K562 (cell line): Measurements from ENCODE around the gene PLPPR2. TPM values are rescaled to one million over a fixed set of nuclear protein-coding genes. Genes with fewer than 3 reads are reported as not detected.

Source experiments
- ARID1B ChIP-seq: fragments of 450-650 bp; IDR thresholded peaks from 2 replicates; pipeline ENCODE4 v1.6.1; 2016; ENCODE audit warnings: antibody characterized with exemption, mild to moderate bottlenecking, inconsistent platforms
- BACH1 ChIP-seq: fragments of 200-800 bp; sonication (Bioruptor generic); IDR thresholded peaks from 2 replicates; pipeline ENCODE4 v1.6.1; 2016; ENCODE audit warnings: missing genetic modification characterization, missing compliant biosample characterization
- BRD9 ChIP-seq: fragments of 450-650 bp; IDR thresholded peaks from 2 replicates; pipeline ENCODE4 v1.6.1; 2018; ENCODE audit warnings: low read depth; ENCODE audit not compliant: partially characterized antibody
- LARP7 ChIP-seq: fragments of 450-650 bp; IDR thresholded peaks from 2 replicates; pipeline ENCODE4 v1.6.1; 2016
- MTA1 ChIP-seq: fragments of 450-650 bp; IDR thresholded peaks from 2 replicates; pipeline ENCODE4 v1.6.1; 2017; ENCODE audit warnings: borderline replicate concordance
- NBN ChIP-seq: fragments of 450-650 bp; IDR thresholded peaks from 2 replicates; pipeline ENCODE4 v1.6.1; 2016; ENCODE audit warnings: low read depth, mild to moderate bottlenecking
- PCBP2 ChIP-seq: fragments of 200-400 bp; formaldehyde crosslinking; IDR thresholded peaks from 2 replicates; pipeline ENCODE4 v1.6.1; 2018; ENCODE audit warnings: low read length, low read depth, mild to moderate bottlenecking, moderate library complexity; ENCODE audit not compliant: poor library complexity, severe bottlenecking
- RBBP5 ChIP-seq: fragments of 200-600 bp; sonication (generic); IDR thresholded peaks from 2 replicates; pipeline ENCODE4 v1.6.1; 2012; ENCODE audit warnings: borderline replicate concordance, mild to moderate bottlenecking, low read length, control low read depth, inconsistent platforms; ENCODE audit not compliant: insufficient read depth, poor library complexity, severe bottlenecking
- RFX7 ChIP-seq: fragments of 250-450 bp; sonication (Bioruptor Pico); IDR thresholded peaks from 2 replicates; pipeline ENCODE4 v1.5.1; 2021; ENCODE audit warnings: mild to moderate bottlenecking
- SMAD3 ChIP-seq: fragments of 450-650 bp; formaldehyde crosslinking; conservative IDR thresholded peaks from 2 replicates; pipeline ENCODE4 v1.4.0; 2020; ENCODE audit warnings: mild to moderate bottlenecking
- YY1 ChIP-seq, 3 experiments: IDR thresholded peaks; 2 replicates each; pipeline ENCODE4 v1.6.1; 2011; ENCODE audit warnings: low read length in 2 of 3, mild to moderate bottlenecking in 2 of 3, moderate library complexity in 2 of 3, borderline replicate concordance in 1 of 3, control low read depth in 1 of 3, low read depth in 1 of 3; ENCODE audit not compliant: insufficient read depth in 3 of 3, insufficient replicate concordance in 2 of 3, control insufficient read depth in 1 of 3, insufficient read length in 1 of 3; ENCODE audit errors: extremely low read depth in 1 of 3
- ZC3H8 ChIP-seq: fragments of 450-650 bp; IDR thresholded peaks from 2 replicates; pipeline ENCODE4 v1.6.1; 2017
- polyA plus RNA-seq, 8 experiments: library from polyadenylated mRNA; depleted of rRNA in 4 of 8; stranded (reverse) in 5 of 8; unstranded in 3 of 8; fragments of >200 nt; fragmentation: Nextera tagmentation in 2 of 8; fragmentation: Illumina TruSeq in 1 of 8; extraction: Ambion mirVana in 2 of 8; extraction: Trizol in 1 of 8; gene quantifications; 2 replicates each; pipeline versions ENCODE4 v1.2.1 to v1.2.3, GENCODE V29; 2011 to 2014; ENCODE audit warnings: inconsistent platforms in 1 of 8, missing spikeins in 1 of 8
- total RNA-seq, 7 experiments: library from RNA; depleted of rRNA in 6 of 7; stranded (reverse); fragments of >200 nt in 6 of 7; fragmentation: Illumina TruSeq in 2 of 7; extraction: Trizol in 2 of 7; gene quantifications; 2 replicates each; pipeline versions ENCODE4 v1.2.1 to v1.2.3, GENCODE V29; 2011 to 2021; ENCODE audit warnings: low replicate concordance in 1 of 7
- TF ChIP-seq, protein P1 (sequence below): fragments of 250-450 bp; sonication (Bioruptor Pico); IDR thresholded peaks from 2 replicates; pipeline ENCODE4 v1.4.0; 2020; ENCODE audit warnings: mild to moderate bottlenecking, moderate library complexity
- TF ChIP-seq, protein P2 (sequence below): fragments of 150-350 bp; conservative IDR thresholded peaks from 2 replicates; pipeline ENCODE4 v1.6.1; 2014; ENCODE audit warnings: low read length
- TF ChIP-seq, protein P3 (sequence below): sonication (generic); formaldehyde crosslinking; IDR thresholded peaks from 2 replicates; pipeline ENCODE4 v1.5.0; 2020; ENCODE audit warnings: missing genetic modification reagents
- TF ChIP-seq, protein P4 (sequence below), 2 experiments: fragments of 450-650 bp in 1 of 2; sonication (generic) in 1 of 2; formaldehyde crosslinking in 1 of 2; IDR thresholded peaks in 1 of 2; conservative IDR thresholded peaks in 1 of 2; 2 replicates each; pipeline versions ENCODE4 v1.6.1 to v1.8.1; 2016 to 2023; ENCODE audit warnings: mild to moderate bottlenecking in 2 of 2, moderate library complexity in 2 of 2, inconsistent platforms in 1 of 2, missing genetic modification reagents in 1 of 2
- TF ChIP-seq, protein P5 (sequence below): fragments of 450-650 bp; IDR thresholded peaks from 2 replicates; pipeline ENCODE4 v1.6.1; 2018; ENCODE audit not compliant: partially characterized antibody

Gene PLPPR2
- total and polyA plus RNA-seq, 9 of the 15 experiments (the other 6 are each of a cell fraction or from before 2014, with no cell fraction given), result 0.49 to 15.9 (median 3.4) TPM

DNA sequence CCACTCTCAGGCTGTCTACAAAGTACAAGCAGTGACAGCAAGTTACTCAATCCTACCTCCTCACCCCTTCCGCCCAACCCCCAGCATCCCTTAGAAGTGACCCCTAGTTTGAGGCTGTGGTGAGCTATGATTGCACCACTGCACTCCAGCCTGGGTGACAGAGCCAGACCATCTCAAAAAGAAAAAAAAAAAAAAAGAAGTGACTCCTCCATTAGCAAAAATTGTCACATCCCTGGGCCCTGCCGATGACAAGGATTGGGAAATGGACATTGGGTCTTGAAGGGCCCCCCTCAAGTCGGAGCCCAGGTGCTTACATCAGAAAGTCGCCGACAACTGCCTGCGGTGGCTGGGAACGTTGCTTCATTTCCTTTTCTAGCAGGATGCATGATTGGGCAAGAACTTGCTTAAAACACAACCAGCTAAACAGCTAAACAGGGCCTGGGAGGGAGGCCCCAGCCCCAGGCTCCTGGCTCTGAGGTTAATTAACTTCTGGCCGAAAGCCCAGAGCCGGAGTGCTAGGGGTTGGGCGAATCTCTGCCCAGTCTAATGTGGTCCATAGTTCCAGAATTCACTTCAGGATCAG is 31.1 kb upstream of the PLPPR2 start (continued):
- TF ChIP-seq, protein P1, sequence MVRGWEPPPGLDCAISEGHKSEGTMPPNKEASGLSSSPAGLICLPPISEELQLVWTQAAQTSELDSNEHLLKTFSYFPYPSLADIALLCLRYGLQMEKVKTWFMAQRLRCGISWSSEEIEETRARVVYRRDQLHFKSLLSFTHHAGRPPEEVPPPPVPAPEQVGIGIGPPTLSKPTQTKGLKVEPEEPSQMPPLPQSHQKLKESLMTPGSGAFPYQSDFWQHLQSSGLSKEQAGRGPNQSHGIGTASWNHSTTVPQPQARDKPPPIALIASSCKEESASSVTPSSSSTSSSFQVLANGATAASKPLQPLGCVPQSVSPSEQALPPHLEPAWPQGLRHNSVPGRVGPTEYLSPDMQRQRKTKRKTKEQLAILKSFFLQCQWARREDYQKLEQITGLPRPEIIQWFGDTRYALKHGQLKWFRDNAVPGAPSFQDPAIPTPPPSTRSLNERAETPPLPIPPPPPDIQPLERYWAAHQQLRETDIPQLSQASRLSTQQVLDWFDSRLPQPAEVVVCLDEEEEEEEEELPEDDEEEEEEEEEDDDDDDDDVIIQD (CRISPR knock-in tag), result no peak
- no peak for TF ChIP-seq SMAD3 (CRISPR knock-in tag)
- TF ChIP-seq LARP7, result no peak
- no peak for TF ChIP-seq RFX7 (CRISPR knock-in tag)
- TF ChIP-seq MTA1, result peak; percentile 56; the same call in 1 of the 2 replicates
- TF ChIP-seq ZC3H8, result no peak
- TF ChIP-seq, protein P2, sequence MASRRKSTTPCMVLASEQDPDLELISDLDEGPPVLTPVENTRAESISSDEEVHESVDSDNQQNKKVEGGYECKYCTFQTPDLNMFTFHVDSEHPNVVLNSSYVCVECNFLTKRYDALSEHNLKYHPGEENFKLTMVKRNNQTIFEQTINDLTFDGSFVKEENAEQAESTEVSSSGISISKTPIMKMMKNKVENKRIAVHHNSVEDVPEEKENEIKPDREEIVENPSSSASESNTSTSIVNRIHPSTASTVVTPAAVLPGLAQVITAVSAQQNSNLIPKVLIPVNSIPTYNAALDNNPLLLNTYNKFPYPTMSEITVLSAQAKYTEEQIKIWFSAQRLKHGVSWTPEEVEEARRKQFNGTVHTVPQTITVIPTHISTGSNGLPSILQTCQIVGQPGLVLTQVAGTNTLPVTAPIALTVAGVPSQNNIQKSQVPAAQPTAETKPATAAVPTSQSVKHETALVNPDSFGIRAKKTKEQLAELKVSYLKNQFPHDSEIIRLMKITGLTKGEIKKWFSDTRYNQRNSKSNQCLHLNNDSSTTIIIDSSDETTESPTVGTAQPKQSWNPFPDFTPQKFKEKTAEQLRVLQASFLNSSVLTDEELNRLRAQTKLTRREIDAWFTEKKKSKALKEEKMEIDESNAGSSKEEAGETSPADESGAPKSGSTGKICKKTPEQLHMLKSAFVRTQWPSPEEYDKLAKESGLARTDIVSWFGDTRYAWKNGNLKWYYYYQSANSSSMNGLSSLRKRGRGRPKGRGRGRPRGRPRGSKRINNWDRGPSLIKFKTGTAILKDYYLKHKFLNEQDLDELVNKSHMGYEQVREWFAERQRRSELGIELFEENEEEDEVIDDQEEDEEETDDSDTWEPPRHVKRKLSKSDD, result no peak
- TF ChIP-seq, protein P3, sequence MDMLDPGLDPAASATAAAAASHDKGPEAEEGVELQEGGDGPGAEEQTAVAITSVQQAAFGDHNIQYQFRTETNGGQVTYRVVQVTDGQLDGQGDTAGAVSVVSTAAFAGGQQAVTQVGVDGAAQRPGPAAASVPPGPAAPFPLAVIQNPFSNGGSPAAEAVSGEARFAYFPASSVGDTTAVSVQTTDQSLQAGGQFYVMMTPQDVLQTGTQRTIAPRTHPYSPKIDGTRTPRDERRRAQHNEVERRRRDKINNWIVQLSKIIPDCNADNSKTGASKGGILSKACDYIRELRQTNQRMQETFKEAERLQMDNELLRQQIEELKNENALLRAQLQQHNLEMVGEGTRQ, result no peak
- TF ChIP-seq NBN, result no peak
- TF ChIP-seq ARID1B, result peak; percentile 51
- TF ChIP-seq PCBP2, result no peak
- TF ChIP-seq RBBP5, result peak; percentile 43
- 0 out of 2 replicates have a peak, but pooled peaks have one; percentile 56 for TF ChIP-seq BACH1 (tag)
- no peak for TF ChIP-seq YY1 (IDR thresholded peaks at IDR 0.05; ENCODE audit: borderline replicate concordance in 1 of 3, control insufficient read depth in 1 of 3, extremely low read depth in 1 of 3, insufficient read depth in 3 of 3, insufficient read length in 1 of 3, insufficient replicate concordance in 2 of 3, low read depth in 1 of 3, low read length in 2 of 3)
- TF ChIP-seq, protein P4, sequence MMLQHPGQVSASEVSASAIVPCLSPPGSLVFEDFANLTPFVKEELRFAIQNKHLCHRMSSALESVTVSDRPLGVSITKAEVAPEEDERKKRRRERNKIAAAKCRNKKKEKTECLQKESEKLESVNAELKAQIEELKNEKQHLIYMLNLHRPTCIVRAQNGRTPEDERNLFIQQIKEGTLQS (IDR thresholded peaks at IDR 0.05), result peak; percentile 54; the same call in 1 of the 2 replicates
- TF ChIP-seq, protein P4 (CRISPR knock-in tag; conservative IDR thresholded peaks at IDR 0.05), result no peak
- TF ChIP-seq BRD9, result no peak
- TF ChIP-seq, protein P5, sequence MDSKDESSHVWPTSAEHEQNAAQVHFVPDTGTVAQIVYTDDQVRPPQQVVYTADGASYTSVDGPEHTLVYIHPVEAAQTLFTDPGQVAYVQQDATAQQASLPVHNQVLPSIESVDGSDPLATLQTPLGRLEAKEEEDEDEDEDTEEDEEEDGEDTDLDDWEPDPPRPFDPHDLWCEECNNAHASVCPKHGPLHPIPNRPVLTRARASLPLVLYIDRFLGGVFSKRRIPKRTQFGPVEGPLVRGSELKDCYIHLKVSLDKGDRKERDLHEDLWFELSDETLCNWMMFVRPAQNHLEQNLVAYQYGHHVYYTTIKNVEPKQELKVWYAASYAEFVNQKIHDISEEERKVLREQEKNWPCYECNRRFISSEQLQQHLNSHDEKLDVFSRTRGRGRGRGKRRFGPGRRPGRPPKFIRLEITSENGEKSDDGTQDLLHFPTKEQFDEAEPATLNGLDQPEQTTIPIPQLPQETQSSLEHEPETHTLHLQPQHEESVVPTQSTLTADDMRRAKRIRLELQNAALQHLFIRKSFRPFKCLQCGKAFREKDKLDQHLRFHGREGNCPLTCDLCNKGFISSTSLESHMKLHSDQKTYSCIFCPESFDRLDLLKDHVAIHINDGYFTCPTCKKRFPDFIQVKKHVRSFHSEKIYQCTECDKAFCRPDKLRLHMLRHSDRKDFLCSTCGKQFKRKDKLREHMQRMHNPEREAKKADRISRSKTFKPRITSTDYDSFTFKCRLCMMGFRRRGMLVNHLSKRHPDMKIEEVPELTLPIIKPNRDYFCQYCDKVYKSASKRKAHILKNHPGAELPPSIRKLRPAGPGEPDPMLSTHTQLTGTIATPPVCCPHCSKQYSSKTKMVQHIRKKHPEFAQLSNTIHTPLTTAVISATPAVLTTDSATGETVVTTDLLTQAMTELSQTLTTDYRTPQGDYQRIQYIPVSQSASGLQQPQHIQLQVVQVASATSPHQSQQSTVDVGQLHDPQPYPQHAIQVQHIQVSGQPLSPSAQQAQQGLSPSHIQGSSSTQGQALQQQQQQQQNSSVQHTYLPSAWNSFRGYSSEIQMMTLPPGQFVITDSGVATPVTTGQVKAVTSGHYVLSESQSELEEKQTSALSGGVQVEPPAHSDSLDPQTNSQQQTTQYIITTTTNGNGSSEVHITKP, result peak; percentile 65
